ENCODE data around the gene CCDC40. TPM values are rescaled to one million over a fixed set of nuclear protein-coding genes. Genes with fewer than 3 reads are reported as not detected.

CCDC40 gene
- total and polyA plus RNA-seq, 2 of the 13 experiments (the other 11 are each of a cell fraction or from before 2014, with no cell fraction given) = 4.1 to 5.5 TPM

- no TSS peak for BruUV-seq (replicated peaks)
- peaks cover 0 to 18% of the 10 kb centered on the region in 2 experiments; a peak in 1 of 5 replicates for H3K36me3 ChIP-seq (replicated peaks in 1 of 2; ENCODE audit: control insufficient read depth in 1 of 2, insufficient read depth in 2 of 2, low read length in 2 of 2)
- no peaks in the 10 kb centered on the region; the same call in 1 of the 2 replicates for H3K9me3 ChIP-seq (ENCODE audit: low read length)
- H3K27me3 ChIP-seq (ENCODE audit: control insufficient read depth in 1 of 2, insufficient read depth in 2 of 2, low read length in 2 of 2) = no peaks in the 10 kb centered on the region
- in situ Hi-C loops (cut with HindIII; ENCODE audit: extremely low pct_ligation_motif_present, low pct_unique_long_range_greater_than_20kb) = no loop called here
- intact Hi-C loops (cut with micrococcal nuclease; ENCODE audit: unreplicated experiment) = no loop called here
- no peak overlapping the region for H3K4me2 ChIP-seq (ENCODE audit: low read depth, low read length)
- ChIA-PET CTCF (ENCODE audit: low intra/inter-chr PET ratio, low total read pairs) (no interaction called here), POLR2A (no interaction called here)
- H3K4me3 ChIP-seq (replicated peaks in 1 of 3; ENCODE audit: insufficient read depth in 1 of 3, low read depth in 2 of 3, low read length in 3 of 3) = no peak overlapping the region
- TF ChIP-seq SETDB1 (CRISPR knock-in tag; IDR thresholded peaks at IDR 0.05; ENCODE audit: borderline replicate concordance) (no peak), CHD4 (IDR thresholded peaks at IDR 0.05; ENCODE audit: borderline replicate concordance, low read length) (0 out of 2 replicates have a peak, but pooled peaks have one; percentile 41), RFX3 (CRISPR knock-in tag; IDR thresholded peaks at IDR 0.05) (no peak), ZMYM3 (CRISPR knock-in tag; IDR thresholded peaks at IDR 0.05) (peak; percentile 35; the same call in 1 of the 2 replicates), TBX2 (CRISPR knock-in tag; IDR thresholded peaks at IDR 0.05; ENCODE audit: borderline replicate concordance) (no peak), ADNP (CRISPR knock-in tag; IDR thresholded peaks at IDR 0.05) (0 out of 2 replicates have a peak, but pooled peaks have one; percentile 20), FOXO1 (CRISPR knock-in tag; IDR thresholded peaks at IDR 0.05) (no peak), ZNF629 (CRISPR knock-in tag; conservative IDR thresholded peaks at IDR 0.05) (peak; percentile 93), KDM1A (CRISPR knock-in tag; IDR thresholded peaks at IDR 0.05) (0 out of 2 replicates have a peak, but pooled peaks have one; percentile 23)
- TF ChIP-seq, protein P1, sequence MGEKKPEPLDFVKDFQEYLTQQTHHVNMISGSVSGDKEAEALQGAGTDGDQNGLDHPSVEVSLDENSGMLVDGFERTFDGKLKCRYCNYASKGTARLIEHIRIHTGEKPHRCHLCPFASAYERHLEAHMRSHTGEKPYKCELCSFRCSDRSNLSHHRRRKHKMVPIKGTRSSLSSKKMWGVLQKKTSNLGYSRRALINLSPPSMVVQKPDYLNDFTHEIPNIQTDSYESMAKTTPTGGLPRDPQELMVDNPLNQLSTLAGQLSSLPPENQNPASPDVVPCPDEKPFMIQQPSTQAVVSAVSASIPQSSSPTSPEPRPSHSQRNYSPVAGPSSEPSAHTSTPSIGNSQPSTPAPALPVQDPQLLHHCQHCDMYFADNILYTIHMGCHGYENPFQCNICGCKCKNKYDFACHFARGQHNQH (CRISPR knock-in tag; IDR thresholded peaks at IDR 0.05) = no peak
- H4K20me1 ChIP-seq (ENCODE audit: insufficient read depth, low read length) = no peaks in the 10 kb centered on the region
- no peak overlapping the region for H2AFZ ChIP-seq (ENCODE audit: low read length)
- no peak for ATAC-seq
- FAIRE-seq = no peak
- no peak for DNase-seq (ENCODE audit: low spot score)
- no peaks in the 10 kb centered on the region for H3K79me2 ChIP-seq (ENCODE audit: insufficient read depth, low read length)
- WGBS (ENCODE audit: low lambda C conversion rate) = 90% methylated on average over 6 of the region's 6 CpGs
- no peak overlapping the region for H3K27ac ChIP-seq (ENCODE audit: extremely low read length, insufficient read depth, low read length)
- H3K4me1 ChIP-seq (ENCODE audit: insufficient read depth, low read length) = peaks cover 8% of the 10 kb centered on the region
- no peak overlapping the region for H3K9ac ChIP-seq (ENCODE audit: insufficient read depth, low read depth, low read length)
Measured at GRCh38 chr17:80043963-80044362, 7.5 kb downstream of the CCDC40 start.
